Measurements from ENCODE around the gene KAT2B. TPM values are rescaled to one million over a fixed set of nuclear protein-coding genes. Genes with fewer than 3 reads are reported as not detected.

Gene KAT2B
- total and polyA plus RNA-seq, 2 of the 8 experiments (the other 6 are each of a cell fraction or from before 2014, with no cell fraction given) = 0.24 to 0.91 TPM

DNA sequence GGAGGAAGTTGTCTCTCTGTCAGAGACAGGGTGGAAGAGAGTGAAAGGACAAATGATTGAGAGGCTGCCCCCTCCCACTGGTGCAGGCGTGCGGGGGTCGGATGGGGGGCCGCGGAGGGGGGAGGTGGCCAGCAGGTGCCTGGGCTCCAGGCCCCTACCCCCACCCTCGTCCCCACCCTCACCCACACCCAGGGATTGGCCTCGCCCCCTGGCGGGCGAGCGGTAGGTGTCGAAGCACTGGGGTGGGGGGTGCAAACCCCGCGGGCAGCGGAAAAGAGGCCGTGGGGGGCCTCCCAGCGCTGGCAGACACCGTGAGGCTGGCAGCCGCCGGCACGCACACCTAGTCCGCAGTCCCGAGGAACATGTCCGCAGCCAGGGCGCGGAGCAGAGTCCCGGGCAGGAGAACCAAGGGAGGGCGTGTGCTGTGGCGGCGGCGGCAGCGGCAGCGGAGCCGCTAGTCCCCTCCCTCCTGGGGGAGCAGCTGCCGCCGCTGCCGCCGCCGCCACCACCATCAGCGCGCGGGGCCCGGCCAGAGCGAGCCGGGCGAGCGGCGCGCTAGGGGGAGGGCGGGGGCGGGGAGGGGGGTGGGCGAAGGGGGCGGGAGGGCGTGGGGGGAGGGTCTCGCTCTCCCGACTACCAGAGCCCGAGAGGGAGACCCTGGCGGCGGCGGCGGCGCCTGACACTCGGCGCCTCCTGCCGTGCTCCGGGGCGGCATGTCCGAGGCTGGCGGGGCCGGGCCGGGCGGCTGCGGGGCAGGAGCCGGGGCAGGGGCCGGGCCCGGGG lies at the start of gene KAT2B (continued):
- TF ChIP-seq PHF8 (conservative IDR thresholded peaks at IDR 0.05; ENCODE audit: low read depth, low read length) (no peak), GABPA (IDR thresholded peaks at IDR 0.05; ENCODE audit: borderline replicate concordance, insufficient read depth, low read length) (no peak), SP2 (IDR thresholded peaks at IDR 0.05; ENCODE audit: low read length) (no peak), NRF1 (IDR thresholded peaks at IDR 0.05; ENCODE audit: low read depth, low read length) (no peak), POU5F1 (IDR thresholded peaks at IDR 0.05; ENCODE audit: low read depth, low read length) (no peak), SRF (IDR thresholded peaks at IDR 0.05; ENCODE audit: low read depth, low read length) (no peak), POLR2AphosphoS5 (IDR thresholded peaks at IDR 0.05; ENCODE audit: low read depth, low read length) (no peak), TAF1 (IDR thresholded peaks at IDR 0.05; ENCODE audit: low read depth, low read length) (0 out of 2 replicates have a peak, but pooled peaks have one; percentile 8), ASH2L (IDR thresholded peaks at IDR 0.05; ENCODE audit: low read length) (peak; percentile 32), BACH1 (IDR thresholded peaks at IDR 0.05; ENCODE audit: low read length) (no peak), KDM4A (IDR thresholded peaks at IDR 0.05; ENCODE audit: low read depth, low read length, severe bottlenecking) (peak; percentile 50), SIN3A (conservative IDR thresholded peaks at IDR 0.05 in 1 of 2, IDR thresholded peaks at IDR 0.05 in 1 of 2; ENCODE audit: low read depth in 1 of 2, low read length in 2 of 2) (0 out of 4 replicates have a peak, but pooled peaks have one; percentile 14 to 37), SP1 (IDR thresholded peaks at IDR 0.05; ENCODE audit: low read depth, low read length) (no peak)
- TF ChIP-seq, protein P1, sequence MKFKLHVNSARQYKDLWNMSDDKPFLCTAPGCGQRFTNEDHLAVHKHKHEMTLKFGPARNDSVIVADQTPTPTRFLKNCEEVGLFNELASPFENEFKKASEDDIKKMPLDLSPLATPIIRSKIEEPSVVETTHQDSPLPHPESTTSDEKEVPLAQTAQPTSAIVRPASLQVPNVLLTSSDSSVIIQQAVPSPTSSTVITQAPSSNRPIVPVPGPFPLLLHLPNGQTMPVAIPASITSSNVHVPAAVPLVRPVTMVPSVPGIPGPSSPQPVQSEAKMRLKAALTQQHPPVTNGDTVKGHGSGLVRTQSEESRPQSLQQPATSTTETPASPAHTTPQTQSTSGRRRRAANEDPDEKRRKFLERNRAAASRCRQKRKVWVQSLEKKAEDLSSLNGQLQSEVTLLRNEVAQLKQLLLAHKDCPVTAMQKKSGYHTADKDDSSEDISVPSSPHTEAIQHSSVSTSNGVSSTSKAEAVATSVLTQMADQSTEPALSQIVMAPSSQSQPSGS (IDR thresholded peaks at IDR 0.05; ENCODE audit: low read length) = no peak
- TF ChIP-seq, protein P2, sequence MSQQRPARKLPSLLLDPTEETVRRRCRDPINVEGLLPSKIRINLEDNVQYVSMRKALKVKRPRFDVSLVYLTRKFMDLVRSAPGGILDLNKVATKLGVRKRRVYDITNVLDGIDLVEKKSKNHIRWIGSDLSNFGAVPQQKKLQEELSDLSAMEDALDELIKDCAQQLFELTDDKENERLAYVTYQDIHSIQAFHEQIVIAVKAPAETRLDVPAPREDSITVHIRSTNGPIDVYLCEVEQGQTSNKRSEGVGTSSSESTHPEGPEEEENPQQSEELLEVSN (IDR thresholded peaks at IDR 0.05) = no peak
